Left ventricle myocardium inferior (tissue), 1 donor: ENCODE measurements around the gene FASN. TPM values are rescaled to one million over a fixed set of nuclear protein-coding genes. Genes with fewer than 3 reads are reported as not detected.

Experiments used
- DNase-seq: peaks from one replicate; pipeline ENCODE4 v3.0.0-alpha.2; 2020
- H3K27ac ChIP-seq: fragments of 200-600 bp; replicated peaks from 2 replicates; pipeline ENCODE4 v1.8.0; 2021
- H3K27me3 ChIP-seq: fragments of 200-600 bp; 2 replicates; pipeline ENCODE4 v1.8.0; 2021; ENCODE audit warnings: low read depth
- H3K36me3 ChIP-seq: fragments of 200-600 bp; 2 replicates; pipeline ENCODE4 v1.8.0; 2021
- H3K4me1 ChIP-seq: fragments of 200-600 bp; 2 replicates; pipeline ENCODE4 v1.8.0; 2021
- H3K4me3 ChIP-seq: fragments of 200-600 bp; 2 replicates; pipeline ENCODE4 v1.8.0; 2021; ENCODE audit warnings: mild to moderate bottlenecking, moderate library complexity
- H3K9me3 ChIP-seq: fragments of 200-600 bp; replicated peaks from 2 replicates; pipeline ENCODE4 v1.8.0; 2021
- intact Hi-C: fragments of 100-400 bp; cut with micrococcal nuclease; formaldehyde crosslinking; loops from one replicate; pipeline ENCODE4 v1.11.0; 2022
- total RNA-seq: library from RNA; stranded (reverse); fragmentation: NEBNext Ultra II Directional; extraction: Animal tissue kit (Norgen Biotek cat#: 25700); gene quantifications from one replicate; pipeline ENCODE4 v1.2.1, GENCODE V29; 2021
- TF ChIP-seq, protein P1 (sequence below): fragments of 200-600 bp; IDR thresholded peaks from 2 replicates; pipeline ENCODE4 v1.8.0; 2021; ENCODE audit warnings: antibody characterized with exemption, mild to moderate bottlenecking, borderline replicate concordance
- donor health status: DM: no; HTN: yes; CAD: no; lungs with severe emphysema.

Gene FASN
- total RNA-seq, 1 donor from 2014 or later: 13.6 TPM

DNA sequence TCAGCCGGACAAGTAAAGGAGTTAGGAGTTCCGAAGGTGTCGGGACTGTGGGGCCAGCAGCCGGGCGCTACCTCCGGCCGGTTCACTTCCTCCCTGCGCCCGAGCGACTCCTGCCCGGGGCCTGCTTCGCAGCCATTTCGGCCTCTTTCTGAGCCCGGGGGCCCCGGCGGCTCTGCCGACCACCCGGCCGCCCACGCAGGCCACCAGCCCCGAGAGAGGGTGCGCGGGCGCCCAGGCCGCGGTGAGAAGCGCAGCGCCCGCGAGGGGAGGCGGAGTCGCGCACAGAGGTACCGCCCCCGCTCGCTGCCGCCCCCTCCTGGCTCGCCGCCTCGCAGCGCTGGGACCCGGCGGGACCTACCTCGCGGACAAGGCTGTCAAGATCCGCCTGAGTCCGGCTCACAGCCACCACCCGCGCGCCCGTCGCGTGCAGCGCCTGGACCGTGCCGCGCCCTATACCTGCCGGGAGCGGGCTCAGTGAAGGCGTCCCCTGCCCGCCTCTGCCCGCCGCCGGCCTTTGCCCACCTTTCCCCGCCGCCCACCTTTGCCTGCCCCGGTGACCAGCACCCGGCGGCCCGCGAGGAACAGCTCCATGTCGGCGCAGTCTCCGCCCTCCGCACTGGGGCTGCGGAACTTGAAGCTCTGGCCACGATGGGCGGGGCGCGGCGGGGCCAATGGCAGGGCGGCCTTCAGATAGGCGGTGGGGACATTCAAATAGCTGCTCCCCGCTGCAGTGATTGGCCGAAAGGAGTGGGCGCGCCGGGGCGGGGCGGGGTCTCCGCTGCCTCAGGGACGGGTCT lies 60.7 kb downstream of the FASN start, which contains the start of gene DCXR:
Gene DCXR (minus strand): TSS at position 606 of the 797 bp plus-strand sequence. CDS start 15 bp downstream, at position 591.
- intact Hi-C loops: no loop called here
- H3K9me3 ChIP-seq: no peaks in the 10 kb centered on the region
- peaks cover 4% of the 10 kb centered on the region for H3K27me3 ChIP-seq
- DNase-seq: peak; percentile 99
- peaks cover 23% of the 10 kb centered on the region for H3K4me1 ChIP-seq
- H3K27ac ChIP-seq: peak within 1 kb of the TSS; percentile 96
- peak within 1 kb of the TSS; percentile 83 for H3K4me3 ChIP-seq
- no peaks in the 10 kb centered on the region for H3K36me3 ChIP-seq
- TF ChIP-seq, protein P1, sequence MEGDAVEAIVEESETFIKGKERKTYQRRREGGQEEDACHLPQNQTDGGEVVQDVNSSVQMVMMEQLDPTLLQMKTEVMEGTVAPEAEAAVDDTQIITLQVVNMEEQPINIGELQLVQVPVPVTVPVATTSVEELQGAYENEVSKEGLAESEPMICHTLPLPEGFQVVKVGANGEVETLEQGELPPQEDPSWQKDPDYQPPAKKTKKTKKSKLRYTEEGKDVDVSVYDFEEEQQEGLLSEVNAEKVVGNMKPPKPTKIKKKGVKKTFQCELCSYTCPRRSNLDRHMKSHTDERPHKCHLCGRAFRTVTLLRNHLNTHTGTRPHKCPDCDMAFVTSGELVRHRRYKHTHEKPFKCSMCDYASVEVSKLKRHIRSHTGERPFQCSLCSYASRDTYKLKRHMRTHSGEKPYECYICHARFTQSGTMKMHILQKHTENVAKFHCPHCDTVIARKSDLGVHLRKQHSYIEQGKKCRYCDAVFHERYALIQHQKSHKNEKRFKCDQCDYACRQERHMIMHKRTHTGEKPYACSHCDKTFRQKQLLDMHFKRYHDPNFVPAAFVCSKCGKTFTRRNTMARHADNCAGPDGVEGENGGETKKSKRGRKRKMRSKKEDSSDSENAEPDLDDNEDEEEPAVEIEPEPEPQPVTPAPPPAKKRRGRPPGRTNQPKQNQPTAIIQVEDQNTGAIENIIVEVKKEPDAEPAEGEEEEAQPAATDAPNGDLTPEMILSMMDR: peak; percentile 87

DNA sequence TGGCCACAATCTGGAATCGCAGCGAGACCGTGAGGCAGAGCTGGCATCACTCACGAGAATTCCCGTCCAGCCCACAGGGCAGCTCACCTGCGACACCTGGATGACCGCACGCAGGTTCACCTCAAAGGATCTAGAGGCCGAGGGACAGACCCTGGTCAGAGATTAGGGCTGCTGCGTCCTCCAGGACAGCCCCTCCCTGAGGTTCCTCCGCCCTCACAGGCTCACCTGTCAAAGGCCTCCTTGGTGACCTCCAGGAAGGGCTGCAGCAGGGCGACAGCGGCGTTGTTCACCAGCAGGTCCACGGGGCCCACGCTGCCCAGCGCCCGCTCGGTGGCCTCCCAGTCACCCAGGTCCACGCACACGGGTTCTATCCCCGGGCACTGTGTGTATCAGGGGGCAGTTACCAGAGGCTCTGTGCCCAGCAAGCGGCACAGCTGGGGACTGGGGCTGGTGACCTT lies 61.4 kb downstream of the FASN start:
- TF ChIP-seq, protein P1: no peak
- Histone ChIP-seq H3K27ac (peak overlapping the region; percentile 96), H3K4me3 (peak overlapping the region; percentile 83), H3K9me3 (no peaks in the 10 kb centered on the region), H3K4me1 (peaks cover 28% of the 10 kb centered on the region), H3K36me3 (no peaks in the 10 kb centered on the region), H3K27me3 (peaks cover 9% of the 10 kb centered on the region)
- intact Hi-C loops: no loop called here
- DNase-seq: no peak

DNA sequence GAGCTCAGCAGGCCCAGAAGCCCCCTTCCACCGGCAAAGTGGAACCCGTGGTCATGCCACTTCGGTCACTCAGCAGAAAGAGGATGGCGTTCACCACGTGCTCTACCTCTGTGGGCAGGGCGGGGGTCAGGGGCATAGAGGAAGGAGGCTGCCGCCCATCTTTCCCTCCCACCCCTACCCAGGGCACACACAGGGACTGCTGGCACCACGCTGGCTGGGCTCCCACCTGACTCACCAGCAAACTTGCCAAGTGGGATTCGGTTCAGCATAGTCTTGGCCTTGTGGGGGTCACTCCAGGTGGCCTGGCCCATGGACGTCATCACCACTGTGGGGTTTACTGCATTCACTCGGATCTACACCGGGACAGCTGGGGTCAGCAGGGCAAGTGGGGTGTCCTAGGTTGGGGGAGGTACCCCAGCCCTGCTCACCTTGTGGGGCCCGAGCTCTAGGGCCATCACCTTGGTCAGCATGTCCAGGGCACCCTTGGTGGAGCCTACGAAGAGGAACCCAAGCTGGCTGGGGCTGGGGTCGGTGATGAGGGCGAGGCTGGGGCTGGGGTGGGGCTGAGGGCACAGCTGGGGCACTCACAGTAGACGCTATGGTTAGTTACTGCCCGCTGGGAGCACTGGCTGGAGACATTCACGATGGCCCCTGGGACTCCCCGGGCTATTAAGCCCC lies 61.9 kb downstream of the FASN start:
- H3K27me3 ChIP-seq: peaks cover 9% of the 10 kb centered on the region
- H3K9me3 ChIP-seq: no peaks in the 10 kb centered on the region
- H3K4me1 ChIP-seq: peaks cover 29% of the 10 kb centered on the region
- peak overlapping the region; percentile 96 for H3K27ac ChIP-seq
- TF ChIP-seq, protein P1: no peak
- no peaks in the 10 kb centered on the region for H3K36me3 ChIP-seq
- peak overlapping the region; percentile 83 for H3K4me3 ChIP-seq
- no peak for DNase-seq
- intact Hi-C loops: no loop called here

- intact Hi-C loops: no loop called here
- no peaks in the 10 kb centered on the region for H3K36me3 ChIP-seq
These were observed 62.5 kb downstream of the FASN start for GRCh38 chr17:82035488-82035887.

DNA sequence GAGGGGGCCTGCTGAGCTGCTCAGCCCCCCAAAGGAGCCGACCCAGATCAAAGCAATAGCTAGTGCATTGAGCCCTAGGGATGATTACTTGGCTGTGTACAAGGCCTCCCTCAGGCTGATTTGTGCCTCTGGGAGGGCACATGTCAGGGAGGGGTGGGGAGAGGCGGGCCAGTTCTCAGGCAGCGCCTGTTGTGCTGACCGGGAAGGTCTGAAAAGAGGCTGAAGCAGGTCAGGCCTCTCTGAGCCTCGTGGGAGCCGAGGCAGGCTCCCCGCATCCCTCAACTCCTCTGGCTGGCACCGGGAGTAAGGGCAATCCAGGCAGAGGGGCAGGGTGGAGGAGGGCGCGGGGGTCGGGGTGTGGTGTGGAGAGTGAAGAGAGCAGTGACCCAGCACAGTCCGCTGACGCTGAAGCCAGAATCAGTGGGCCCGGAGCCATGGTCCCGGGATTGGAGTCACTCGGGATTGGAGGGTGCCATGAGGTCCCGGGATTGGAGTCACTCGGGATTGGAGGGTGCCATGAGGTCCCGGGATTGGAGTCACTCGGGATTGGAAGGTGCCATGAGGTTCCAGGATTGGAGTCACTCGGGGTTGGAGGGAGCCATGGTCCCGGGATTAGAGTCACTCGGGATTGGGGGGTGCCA lies 63.5 kb downstream of the FASN start:
- H3K27me3 ChIP-seq: peaks cover 9% of the 10 kb centered on the region
- H3K9me3 ChIP-seq: no peaks in the 10 kb centered on the region
- H3K4me3 ChIP-seq: no peak overlapping the region
- H3K4me1 ChIP-seq: peaks cover 46% of the 10 kb centered on the region
- intact Hi-C loops: loop anchor here (5.0 kb wide), 1 partner anchor 113 kb away; no protein-coding TSS in a partner anchor
- H3K36me3 ChIP-seq: no peaks in the 10 kb centered on the region
- no peak for DNase-seq
- no peak overlapping the region for H3K27ac ChIP-seq
- TF ChIP-seq, protein P1: no peak

More at GRCh38 chr17:82035488-82035887, 62.5 kb downstream of the FASN start:
- Histone ChIP-seq H3K4me3 (no peak overlapping the region), H3K27ac (no peak overlapping the region), H3K27me3 (peaks cover 9% of the 10 kb centered on the region), H3K4me1 (peaks cover 36% of the 10 kb centered on the region), H3K9me3 (no peaks in the 10 kb centered on the region)
- TF ChIP-seq, protein P1: no peak
- DNase-seq: no peak
